COR-L47 (cell line): ENCODE measurements around the gene SHISA9.

Experiments used
- DNase-seq: peaks from one replicate; lab custom pipeline; 2025; lab: John Stamatoyannopoulos, UW

Gene SHISA9

GRCh38 chr16:13178318-13178717 lies 276.9 kb downstream of the SHISA9 start:
- DNase-seq = no peak

GRCh38 chr16:13181432-13181831 lies 280.0 kb downstream of the SHISA9 start:
- DNase-seq = no peak

- no peak for DNase-seq
Measured at GRCh38 chr16:13186813-13187212, 285.4 kb downstream of the SHISA9 start.

- DNase-seq = no peak
Measured at GRCh38 chr16:13189250-13189649, 287.9 kb downstream of the SHISA9 start.

GRCh38 chr16:13193721-13194120 lies 292.3 kb downstream of the SHISA9 start:
- DNase-seq = no peak

GRCh38 chr16:13194766-13195165 lies 293.4 kb downstream of the SHISA9 start:
- DNase-seq = no peak

- no peak for DNase-seq
Measured at GRCh38 chr16:13203725-13204124, 302.3 kb downstream of the SHISA9 start.

GRCh38 chr16:13205352-13205751 lies 304.0 kb downstream of the SHISA9 start:
- DNase-seq = no peak

GRCh38 chr16:13206606-13207005 lies 305.2 kb downstream of the SHISA9 start:
- DNase-seq = no peak

GRCh38 chr16:13207151-13207550 lies 305.8 kb downstream of the SHISA9 start:
- DNase-seq = no peak

- DNase-seq = no peak
Measured at GRCh38 chr16:13223666-13224065, 322.3 kb downstream of the SHISA9 start.

GRCh38 chr16:13229039-13229438 lies 327.6 kb downstream of the SHISA9 start:
- no peak for DNase-seq

- no peak for DNase-seq
Measured at GRCh38 chr16:13231365-13231764, 330.0 kb downstream of the SHISA9 start.

- DNase-seq = no peak
Measured at GRCh38 chr16:13234999-13235398, 333.6 kb downstream of the SHISA9 start.

- DNase-seq = no peak
Measured at GRCh38 chr16:13236308-13236707, 334.9 kb downstream of the SHISA9 start.

- DNase-seq = no peak
Measured at GRCh38 chr16:13238182-13238581, 336.8 kb downstream of the SHISA9 start.

GRCh38 chr16:13242201-13242600 lies 340.8 kb downstream of the SHISA9 start:
- no peak for DNase-seq

- no peak for DNase-seq
Measured at GRCh38 chr16:13244770-13245169, 343.4 kb downstream of the SHISA9 start.

GRCh38 chr16:13245713-13246377 lies 344.4 kb downstream of the SHISA9 start:
- DNase-seq = no peak

GRCh38 chr16:13254998-13255614 lies 353.7 kb downstream of the SHISA9 start:
- DNase-seq = no peak

GRCh38 chr16:13262270-13263090 lies 361.1 kb downstream of the SHISA9 start:
- no peak for DNase-seq

- no peak for DNase-seq
Measured at GRCh38 chr16:13264749-13265552, 363.6 kb downstream of the SHISA9 start.
